Measurements from ENCODE around the gene CBX8.

Gene CBX8

DNA sequence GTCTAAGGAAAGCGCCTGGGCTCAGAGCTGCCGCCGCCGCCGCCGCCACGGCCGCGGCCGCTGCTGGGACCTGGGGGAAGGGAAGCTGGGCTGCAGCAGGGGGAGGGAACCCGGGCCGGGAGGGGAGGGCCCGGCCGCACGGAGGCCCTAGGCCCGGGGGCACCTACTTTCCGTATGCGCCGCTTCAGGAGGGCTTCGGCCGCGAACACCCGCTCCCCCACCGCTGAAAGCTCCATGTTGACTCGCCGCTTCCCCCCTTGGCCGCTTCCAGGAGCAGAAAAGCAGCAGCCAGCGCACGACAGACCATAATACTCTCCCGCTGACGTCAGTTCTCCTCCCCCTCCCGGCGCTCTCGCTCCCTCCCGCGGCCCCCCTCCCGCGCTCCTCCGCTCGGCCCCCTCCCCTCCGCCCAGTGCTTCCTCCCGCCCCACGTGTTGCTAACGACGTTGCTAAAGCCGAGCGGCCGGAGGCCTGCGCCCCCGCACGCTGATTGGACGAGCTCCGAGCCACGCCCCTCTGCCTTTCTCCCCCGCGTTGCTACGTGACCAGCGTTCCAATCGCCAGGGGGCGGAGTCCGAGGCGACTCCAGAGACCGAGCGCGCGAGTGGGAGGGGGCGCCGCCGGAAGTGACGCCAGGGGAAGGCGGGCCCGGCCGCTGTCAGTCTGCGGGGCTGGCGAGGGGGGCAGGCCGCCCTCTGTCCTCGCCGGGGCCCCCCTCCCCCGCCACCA is at the start of gene CBX8:
Gene CBX8, minus strand, starts transcription at position 315 of the 729 bp plus-strand sequence. Its CDS starts 79 bp downstream, at position 236.
- DNase-seq (ENCODE audit: low read depth in 3 of 3, low spot score in 1 of 3): peak; percentile 96 to 98 (median 97)

- DNase-seq (ENCODE audit: low read depth in 3 of 3, low spot score in 1 of 3): no peak
Observed at GRCh38 chr17:79845601-79845949, 48.7 kb upstream of the CBX8 start.

GRCh38 chr17:79844869-79845600 is 48.2 kb upstream of the CBX8 start:
- DNase-seq (ENCODE audit: low read depth in 3 of 3, low spot score in 1 of 3): peak in 2 of 3 donors; percentile 40 to 47

DNA sequence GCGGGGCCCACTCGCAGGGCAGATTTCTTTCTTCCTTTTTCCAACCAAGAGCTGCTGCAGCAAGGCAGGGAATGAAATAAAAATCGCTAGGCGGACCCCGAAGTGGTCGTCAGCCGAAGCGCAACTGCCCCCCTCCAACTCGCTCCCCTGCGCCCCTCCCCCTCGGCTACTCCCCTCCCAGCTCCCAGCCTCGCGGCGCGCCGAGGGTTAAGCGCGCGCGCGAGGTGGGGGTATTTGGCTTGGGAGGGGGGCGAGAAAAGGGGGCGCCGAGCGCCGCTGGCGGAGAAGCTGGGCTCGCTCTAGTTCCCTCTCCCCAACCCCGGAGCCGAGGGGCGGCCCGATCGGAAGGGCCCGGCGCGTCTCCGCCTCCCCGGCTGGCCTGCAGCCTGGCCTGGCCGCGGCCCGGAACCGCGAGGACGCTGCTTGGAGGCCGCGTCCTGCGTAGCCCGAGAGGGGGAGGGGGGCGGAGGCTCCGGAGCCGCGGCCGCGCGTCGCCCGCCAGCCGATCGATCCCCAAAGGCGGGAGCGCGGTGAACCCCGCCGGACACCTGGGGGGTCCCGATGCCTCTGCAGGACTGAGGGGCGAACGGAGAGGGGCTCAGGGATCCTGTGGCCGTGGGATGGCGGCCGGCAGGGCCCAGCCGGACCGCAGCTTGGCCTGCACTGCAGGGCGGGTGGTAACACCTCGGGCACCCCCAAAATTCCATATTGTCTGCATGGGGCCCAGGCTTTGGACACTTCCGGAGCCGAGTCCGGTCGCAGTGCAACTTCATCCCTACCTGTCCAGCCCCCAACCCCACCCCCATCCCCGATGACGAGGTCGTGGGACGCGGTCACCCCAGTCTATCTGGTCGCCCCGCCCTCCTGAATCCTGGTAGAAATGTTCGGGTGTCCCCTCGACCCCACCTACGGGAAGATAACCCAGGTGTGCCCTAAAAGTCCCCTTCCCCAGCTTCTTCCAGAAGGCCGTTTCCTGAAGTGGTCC is 47.2 kb upstream of the CBX8 start:
- DNase-seq (ENCODE audit: low read depth in 3 of 3, low spot score in 1 of 3): no peak

GRCh38 chr17:79843474-79843815 is 46.6 kb upstream of the CBX8 start:
- no peak for DNase-seq (ENCODE audit: low read depth in 3 of 3, low spot score in 1 of 3)

DNA sequence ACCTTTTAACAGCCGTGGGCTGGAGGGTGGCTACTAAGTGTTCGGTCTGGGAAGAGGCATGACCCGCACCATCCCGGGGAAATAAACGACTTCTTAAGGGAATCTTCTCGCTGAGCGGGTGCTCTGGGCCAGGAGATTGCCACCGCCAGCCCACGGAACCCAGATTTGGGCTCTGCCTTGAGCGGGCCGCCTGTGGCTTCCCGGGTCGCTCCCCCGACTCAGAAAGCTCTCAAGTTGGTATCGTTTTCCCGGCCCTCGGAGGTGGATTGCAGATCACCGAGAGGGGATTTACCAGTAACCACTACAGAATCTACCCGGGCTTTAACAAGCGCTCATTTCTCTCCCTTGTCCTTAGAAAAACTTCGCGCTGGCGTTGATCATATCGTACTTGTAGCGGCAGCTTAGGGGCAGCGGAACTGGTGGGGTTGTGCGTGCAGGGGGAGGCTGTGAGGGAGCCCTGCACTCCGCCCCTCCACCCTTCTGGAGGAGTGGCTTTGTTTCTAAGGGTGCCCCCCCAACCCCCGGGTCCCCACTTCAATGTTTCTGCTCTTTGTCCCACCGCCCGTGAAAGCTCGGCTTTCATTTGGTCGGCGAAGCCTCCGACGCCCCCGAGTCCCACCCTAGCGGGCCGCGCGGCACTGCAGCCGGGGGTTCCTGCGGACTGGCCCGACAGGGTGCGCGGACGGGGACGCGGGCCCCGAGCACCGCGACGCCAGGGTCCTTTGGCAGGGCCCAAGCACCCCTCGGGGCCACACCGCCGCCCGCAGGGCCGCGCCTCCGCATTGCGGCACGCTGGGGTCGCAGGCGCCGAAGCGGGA is 46.0 kb upstream of the CBX8 start:
- DNase-seq (ENCODE audit: low read depth in 3 of 3, low spot score in 1 of 3): no peak

DNA sequence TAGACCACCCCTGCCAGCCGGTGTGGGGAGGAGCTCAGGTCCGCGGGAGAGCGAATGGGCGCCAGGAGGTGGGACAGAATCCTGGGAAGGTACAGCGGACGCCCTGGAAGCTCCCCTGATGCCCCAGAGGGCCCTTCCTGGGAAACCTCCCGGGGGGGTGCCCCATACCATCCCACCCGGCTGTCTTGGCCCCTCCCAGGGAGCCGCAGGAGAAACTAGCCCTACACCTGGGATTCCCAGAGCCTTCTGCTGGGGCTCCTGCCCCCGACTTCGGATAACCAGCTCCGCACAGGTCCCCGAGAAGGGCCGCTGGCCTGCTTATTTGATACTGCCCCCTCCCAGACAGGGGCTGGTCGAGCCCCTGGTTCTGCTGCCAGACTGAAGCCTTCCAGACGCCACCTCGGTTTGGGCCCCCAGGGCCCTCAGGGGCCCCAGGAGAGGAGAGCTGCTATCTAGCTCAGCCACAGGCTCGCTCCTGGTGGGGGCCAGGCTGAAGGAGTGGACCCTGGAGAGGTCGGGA is 45.3 kb upstream of the CBX8 start:
- no peak for DNase-seq (ENCODE audit: low read depth in 3 of 3, low spot score in 1 of 3)

DNA sequence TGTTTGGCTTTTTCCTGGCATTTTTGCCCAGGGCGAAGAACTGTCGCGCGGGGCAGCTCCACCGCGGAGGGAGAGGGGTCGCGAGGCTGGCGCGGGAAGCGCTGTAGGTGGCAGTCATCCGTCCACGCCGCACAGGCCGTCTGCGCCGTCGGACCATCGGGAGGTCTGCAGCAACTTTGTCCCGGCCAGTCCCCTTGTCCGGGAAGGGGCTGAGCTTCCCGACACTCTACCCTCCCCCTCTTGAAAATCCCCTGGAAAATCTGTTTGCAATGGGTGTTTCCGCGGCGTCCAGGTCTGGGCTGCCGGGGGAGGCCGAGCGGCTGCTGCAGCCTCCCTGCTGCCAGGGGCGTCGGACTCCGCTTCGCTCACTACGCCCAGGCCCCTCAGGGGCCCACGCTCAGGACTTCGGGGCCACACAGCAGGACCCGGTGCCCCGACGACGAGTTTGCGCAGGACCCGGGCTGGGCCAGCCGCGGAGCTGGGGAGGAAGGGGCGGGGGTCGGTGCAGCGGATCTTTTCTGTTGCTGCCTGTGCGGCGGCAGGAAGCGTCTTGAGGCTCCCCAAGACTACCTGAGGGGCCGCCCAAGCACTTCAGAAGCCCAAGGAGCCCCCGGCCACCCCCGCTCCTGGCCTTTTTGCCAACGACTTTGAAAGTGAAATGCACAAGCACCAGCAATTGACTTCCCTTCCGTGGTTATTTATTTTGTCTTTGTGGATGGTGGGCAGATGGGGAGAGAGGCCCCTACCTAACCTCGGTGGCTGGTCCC is 44.7 kb upstream of the CBX8 start:
- no peak for DNase-seq (ENCODE audit: low read depth in 3 of 3, low spot score in 1 of 3)

GRCh38 chr17:79840989-79841286 is 44.1 kb upstream of the CBX8 start:
- no peak for DNase-seq (ENCODE audit: low read depth in 3 of 3, low spot score in 1 of 3)

DNA sequence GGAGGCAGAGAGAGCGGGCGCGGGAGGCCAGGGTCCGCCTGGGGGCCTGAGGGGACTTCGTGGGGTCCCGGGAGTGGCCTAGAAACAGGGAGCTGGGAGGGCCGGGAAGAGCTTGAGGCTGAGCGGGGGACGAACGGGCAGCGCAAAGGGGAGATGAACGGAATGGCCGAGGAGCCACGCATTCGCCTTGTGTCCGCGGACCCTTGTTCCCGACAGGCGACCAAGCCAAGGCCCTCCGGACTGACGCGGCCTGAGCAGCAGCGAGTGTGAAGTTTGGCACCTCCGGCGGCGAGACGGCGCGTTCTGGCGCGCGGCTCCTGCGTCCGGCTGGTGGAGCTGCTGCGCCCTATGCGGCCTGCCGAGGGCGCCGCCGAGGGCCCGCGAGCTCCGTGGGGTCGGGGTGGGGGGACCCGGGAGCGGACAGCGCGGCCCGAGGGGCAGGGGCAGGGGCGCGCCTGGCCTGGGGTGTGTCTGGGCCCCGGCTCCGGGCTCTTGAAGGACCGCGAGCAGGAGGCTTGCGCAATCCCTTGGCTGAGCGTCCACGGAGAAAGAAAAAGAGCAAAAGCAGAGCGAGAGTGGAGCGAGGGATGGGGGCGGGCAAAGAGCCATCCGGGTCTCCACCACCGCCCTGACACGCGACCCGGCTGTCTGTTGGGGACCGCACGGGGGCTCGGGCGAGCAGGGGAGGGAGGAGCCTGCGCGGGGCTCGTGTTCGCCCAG is 43.6 kb upstream of the CBX8 start:
- no peak for DNase-seq (ENCODE audit: low read depth in 3 of 3, low spot score in 1 of 3)

DNA sequence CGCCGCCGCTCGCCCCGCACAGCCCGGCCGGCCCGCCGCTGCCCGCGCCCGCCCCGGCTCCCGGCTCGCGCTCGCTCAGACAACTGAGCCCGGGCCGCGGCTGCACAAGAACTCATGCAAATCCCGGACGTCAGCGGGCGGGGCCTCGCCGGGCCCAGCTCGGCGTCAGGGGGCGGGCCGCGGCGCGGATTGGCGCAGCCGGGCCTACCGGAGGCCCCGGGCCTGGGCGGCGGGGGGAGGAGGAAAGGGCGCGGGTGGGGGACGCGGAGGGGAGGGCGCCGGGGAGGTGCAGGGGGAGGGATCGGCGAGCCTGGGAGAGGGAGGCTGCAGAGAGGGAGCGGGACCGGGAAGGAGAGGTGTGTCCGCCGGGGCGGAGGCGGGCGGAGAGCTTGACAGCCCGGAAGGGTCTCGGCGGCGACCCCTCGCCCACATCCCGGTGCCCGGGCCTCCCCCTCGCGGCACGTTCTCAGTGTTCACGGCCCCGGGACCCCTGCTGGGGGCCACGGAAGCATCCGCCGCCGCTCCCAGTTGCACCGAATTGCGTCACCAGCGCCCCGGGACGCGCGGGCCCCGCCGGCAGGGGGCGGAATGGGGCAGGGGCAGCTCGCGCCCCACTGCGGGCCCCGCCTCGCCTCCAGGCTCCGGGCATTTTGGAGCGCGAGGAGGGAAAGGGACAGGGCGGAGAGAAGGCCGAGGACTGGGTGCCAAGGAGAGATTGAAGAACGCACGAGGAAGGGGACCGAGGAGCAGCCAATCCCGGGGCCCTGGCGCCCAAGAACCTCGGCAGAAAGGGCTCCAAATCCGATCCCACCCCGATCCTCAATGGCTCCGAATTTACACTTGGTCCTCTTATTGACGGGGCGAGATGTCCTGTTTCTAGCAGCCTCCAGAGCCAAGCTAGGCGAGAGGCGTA is 42.7 kb upstream of the CBX8 start, which contains the start of gene CBX4:
Gene CBX4, minus strand, starts transcription at position 85 of the 913 bp plus-strand sequence. CDS start 189 bp downstream, outside the sequence.
- DNase-seq (ENCODE audit: low read depth in 3 of 3, low spot score in 1 of 3): peak; percentile 77 to 86 (median 83)

- no peak for DNase-seq (ENCODE audit: low read depth in 3 of 3, low spot score in 1 of 3)
Observed at GRCh38 chr17:79838522-79839274, 41.8 kb upstream of the CBX8 start.

DNA sequence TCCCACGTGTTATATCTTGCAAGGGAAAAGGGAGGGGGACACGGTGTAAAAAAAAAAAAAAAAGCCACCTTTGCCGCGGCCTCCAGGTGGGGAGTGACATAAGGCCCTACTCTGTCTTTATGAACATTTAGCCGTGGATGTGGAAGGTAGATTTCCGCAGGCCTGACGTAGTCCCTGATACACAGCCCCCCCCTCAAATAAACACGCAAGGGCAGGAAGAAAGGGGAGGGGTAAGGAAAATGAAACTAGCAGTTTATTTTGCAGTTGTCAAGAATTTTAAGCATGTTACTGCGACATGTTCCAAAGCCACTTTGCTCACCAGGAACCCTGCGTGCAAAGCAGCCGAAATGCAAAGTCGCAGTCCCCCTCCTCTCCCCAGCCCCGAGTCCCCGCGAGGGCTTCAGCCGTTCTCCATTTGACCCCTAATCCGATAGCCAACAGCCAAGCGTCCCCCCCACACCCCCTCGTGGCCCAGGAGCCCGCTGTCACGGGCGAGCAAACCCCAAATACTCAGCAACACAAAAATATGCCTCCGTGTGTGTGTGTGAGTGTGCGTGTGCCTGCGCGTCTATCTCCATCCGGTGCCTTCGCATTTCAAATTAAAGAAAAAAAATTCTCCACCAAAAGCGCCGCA is 41.1 kb upstream of the CBX8 start:
- no peak for DNase-seq (ENCODE audit: low read depth in 3 of 3, low spot score in 1 of 3)

GRCh38 chr17:79836972-79837887 is 40.4 kb upstream of the CBX8 start:
- DNase-seq (ENCODE audit: low read depth in 3 of 3, low spot score in 1 of 3): no peak

DNA sequence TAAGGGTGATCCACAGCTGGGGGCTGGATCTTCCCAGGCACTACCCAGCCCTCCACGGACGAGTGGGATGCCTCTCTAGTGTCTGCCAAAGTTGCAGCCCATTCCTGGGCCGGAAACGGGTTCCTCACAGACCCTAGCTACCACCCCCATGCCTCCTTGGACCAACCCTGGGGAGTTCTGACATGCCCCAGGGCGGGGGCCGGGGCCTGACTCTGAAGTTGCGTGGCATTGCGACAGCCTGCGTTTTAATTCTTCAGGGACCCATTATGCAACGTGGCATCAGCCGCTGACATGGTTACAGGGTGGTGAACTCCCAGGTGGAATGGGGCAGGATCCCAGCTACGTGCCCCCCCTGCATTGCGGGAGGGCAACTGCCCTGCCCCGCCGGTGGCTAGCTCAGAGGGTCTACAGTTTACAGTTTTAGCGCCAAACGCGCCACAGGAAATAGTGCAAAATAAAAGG is 39.7 kb upstream of the CBX8 start:
- DNase-seq (ENCODE audit: low read depth in 3 of 3, low spot score in 1 of 3): no peak

Data from stimulated activated CD4-positive, alpha-beta T cell treated with anti-CD3 and anti-CD28 coated beads, TNF-alpha, amount 100 ng/mL, for 1 hour (primary cell).